Esophagus (tissue), 2 donors: Measurements from ENCODE around the gene TNFRSF4. TPM values are rescaled to one million over a fixed set of nuclear protein-coding genes. Genes with fewer than 3 reads are reported as not detected.
"Not testable (repeated sequence)": the region's sequence is repeated elsewhere in the genome, so short reads cannot be mapped to it uniquely, and the experiment has no call there.

Experiments
- H3K27ac ChIP-seq, 2 donors: one replicate each; pipeline ENCODE4 v1.5.1; 2013; ENCODE audit warnings: low read depth in 2 of 2, mild to moderate bottlenecking in 2 of 2, inconsistent platforms in 1 of 2, low read length in 1 of 2, moderate library complexity in 1 of 2
- H3K27me3 ChIP-seq, 2 donors: one replicate each; pipeline ENCODE4 v1.6.1; 2013; ENCODE audit warnings: low read length in 2 of 2, control low read depth in 1 of 2, mild to moderate bottlenecking in 1 of 2; ENCODE audit not compliant: insufficient read depth in 2 of 2, control insufficient read depth in 1 of 2
- H3K36me3 ChIP-seq, 2 donors: one replicate each; pipeline ENCODE4 v1.6.1; 2013; ENCODE audit warnings: low read length in 1 of 2; ENCODE audit not compliant: control insufficient read depth in 2 of 2, insufficient read depth in 2 of 2
- H3K4me1 ChIP-seq, 2 donors: one replicate each; pipeline ENCODE4 v1.6.1; 2013; ENCODE audit warnings: low read length in 1 of 2; ENCODE audit not compliant: control insufficient read depth in 2 of 2, insufficient read depth in 2 of 2
- H3K4me3 ChIP-seq, 2 donors: one replicate each; pipeline ENCODE4 v1.5.1; 2013; ENCODE audit warnings: low read length in 2 of 2, mild to moderate bottlenecking in 2 of 2, low read depth in 1 of 2, moderate library complexity in 1 of 2
- H3K9me3 ChIP-seq, 2 donors: one replicate each; pipeline ENCODE4 v1.6.1; 2013; ENCODE audit warnings: mild to moderate bottlenecking in 2 of 2, low read depth in 1 of 2, low read length in 1 of 2, moderate library complexity in 1 of 2; ENCODE audit not compliant: control insufficient read depth in 2 of 2, insufficient read depth in 1 of 2
- WGBS, 2 donors: extraction: QIAGEN DNeasy Blood & Tissue Kit; methylation state at CpG; one replicate each; pipeline ENCODE4 v1.1.7; 2013; 5-methylcytosine and 5-hydroxymethylcytosine counted together
- polyA plus RNA-seq, 2 donors: library from polyadenylated mRNA; stranded (reverse); fragments of 200-250 nt; gene quantifications; one replicate each; pipeline ENCODE4 v1.2.3, GENCODE V29; 2013
- donor health status: healthy with polysubstance abuse.
- donor health status: Bipolar disorder and iron deficiency.

The TNFRSF4 gene
- polyA plus RNA-seq, 2 donors = 0.73 to 1.1 TPM

DNA sequence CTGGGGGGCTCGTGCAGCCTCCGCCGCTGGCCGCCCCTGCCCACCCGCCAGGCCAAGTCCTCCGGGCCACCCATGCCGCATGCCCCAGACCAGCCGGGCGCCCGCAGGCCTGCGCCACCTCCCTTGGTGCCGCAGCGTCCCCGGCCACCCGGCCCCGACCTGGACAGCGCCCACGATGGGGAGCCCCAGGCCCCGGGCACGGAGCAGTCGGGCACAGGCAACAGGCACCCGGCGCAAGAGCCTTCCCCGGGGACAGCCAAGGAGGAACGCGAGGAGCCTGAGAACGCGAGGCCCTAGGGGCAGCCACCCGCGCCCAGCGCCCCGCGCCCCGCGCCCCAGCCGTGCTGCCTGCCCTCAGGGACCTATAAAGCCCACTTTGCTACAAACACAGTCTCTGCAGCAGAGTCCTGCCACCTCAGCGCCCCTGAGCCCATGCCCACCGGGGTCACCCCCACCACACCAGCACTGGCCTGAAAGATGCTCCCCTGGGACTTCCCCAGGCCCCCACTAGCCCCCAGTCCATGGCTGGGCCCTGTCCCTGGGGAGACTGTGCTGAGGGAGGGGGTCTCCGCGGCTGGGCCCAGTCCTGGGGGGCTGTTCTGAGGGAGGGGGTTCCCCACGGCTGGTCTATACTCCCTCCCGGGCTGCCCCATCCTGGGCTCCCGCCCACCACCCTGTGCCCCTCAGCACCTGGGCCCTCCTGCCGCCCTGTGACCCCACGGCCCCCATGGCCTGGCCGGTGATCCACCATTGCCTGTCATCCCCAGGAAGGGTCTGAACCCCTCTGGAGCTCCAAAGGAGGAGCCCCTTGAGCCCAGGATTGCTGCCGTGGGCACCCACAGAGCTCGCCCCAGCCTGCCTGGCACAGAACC is 16.2 kb downstream of the TNFRSF4 start:
- Histone ChIP-seq H3K27ac (no peak overlapping the region), H3K9me3 (no peaks in the 10 kb centered on the region), H3K27me3 (peaks cover 0 to 7% of the 10 kb centered on the region in 2 donors), H3K36me3 (no peaks in the 10 kb centered on the region), H3K4me3 (no peak overlapping the region), H3K4me1 (no peaks in the 10 kb centered on the region)
- WGBS, 2 donors = 91 to 93% methylated on average over 45 to 48 of the region's 48 CpGs

DNA sequence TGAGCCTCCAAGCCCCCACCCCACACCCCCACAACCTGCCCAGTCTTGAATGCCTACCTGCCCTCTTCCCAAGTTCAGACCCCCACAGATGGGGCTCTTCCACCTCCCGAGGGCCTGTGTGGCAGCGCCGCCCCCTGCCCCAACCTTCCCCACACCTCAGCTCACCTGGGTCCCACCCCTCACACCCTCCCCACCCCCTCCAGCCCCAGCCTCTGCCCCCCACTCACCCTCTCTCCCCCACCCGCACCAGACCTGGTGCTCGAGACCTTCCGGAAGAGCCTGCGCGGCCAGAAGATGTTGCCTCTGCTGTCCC is 16.8 kb downstream of the TNFRSF4 start:
- WGBS, 2 donors = 90 to 92% methylated on average over 8 of the region's 8 CpGs
- Histone ChIP-seq H3K27me3 (peaks cover 0 to 7% of the 10 kb centered on the region in 2 donors), H3K36me3 (no peaks in the 10 kb centered on the region), H3K4me1 (no peaks in the 10 kb centered on the region), H3K9me3 (no peaks in the 10 kb centered on the region), H3K27ac (no peak overlapping the region), H3K4me3 (no peak overlapping the region)

DNA sequence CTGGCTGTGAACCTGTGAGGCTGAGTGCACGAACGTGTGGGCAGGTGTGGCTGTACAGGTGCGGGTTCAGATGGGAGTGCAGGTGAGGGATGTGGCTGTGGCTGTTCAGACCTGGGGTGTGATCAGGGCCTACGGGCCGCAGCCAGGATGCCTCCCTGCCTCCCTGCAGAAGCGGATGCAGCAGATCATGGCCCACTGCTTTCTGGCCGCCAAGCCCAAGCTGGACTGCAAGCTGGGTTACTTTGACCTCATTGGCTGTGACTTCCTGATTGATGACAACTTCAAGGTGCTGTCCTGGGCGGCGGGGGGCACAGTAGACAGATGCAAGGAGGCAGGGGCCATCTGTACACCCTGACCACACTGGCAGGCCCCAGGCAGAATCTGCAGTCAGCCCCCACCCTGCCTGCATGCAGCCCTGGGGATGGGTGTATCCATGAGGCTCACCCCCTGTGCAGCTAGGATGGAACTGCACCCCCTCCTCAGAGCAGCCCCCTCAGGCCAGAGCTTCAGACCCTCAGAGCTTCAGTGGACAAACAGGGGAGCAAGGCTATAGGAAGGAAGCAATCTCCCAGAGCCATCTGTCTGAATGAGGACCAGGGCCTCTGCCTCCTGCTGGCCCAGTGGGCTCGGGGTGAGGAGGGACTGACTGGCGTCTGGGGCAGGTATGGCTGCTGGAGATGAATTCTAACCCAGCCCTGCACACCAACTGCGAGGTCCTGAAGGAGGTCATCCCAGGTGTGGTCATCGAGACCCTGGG is 17.3 kb downstream of the TNFRSF4 start:
- H3K36me3 ChIP-seq = no peaks in the 10 kb centered on the region
- peaks cover 0 to 7% of the 10 kb centered on the region in 2 donors for H3K27me3 ChIP-seq
- no peaks in the 10 kb centered on the region for H3K4me1 ChIP-seq
- no peak overlapping the region for H3K27ac ChIP-seq
- WGBS, 2 donors = 75 to 79% methylated on average over 13 of the region's 13 CpGs
- no peak overlapping the region for H3K4me3 ChIP-seq
- H3K9me3 ChIP-seq = no peaks in the 10 kb centered on the region

DNA sequence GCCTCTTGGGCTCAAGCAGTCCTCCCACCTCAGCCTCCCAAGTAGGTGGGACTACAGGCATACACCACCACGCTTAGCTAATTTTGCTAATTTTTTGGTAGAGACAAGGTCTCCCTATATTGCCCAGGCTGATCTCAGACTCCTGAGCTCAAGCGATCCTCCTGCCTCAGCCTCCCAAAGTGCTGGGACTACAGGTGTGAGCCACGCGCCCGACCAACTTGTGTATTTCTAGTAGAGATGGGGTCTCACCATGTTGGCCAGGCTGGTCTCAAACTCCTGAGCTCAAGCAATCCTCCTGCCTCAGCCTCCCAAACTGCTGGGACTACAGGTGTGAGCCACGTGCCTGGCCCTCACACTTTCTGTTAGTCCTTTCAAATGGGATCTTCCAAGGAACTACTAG is 18.2 kb downstream of the TNFRSF4 start:
- not testable (repeated sequence) for H3K9me3 ChIP-seq, H3K27ac ChIP-seq, H3K36me3 ChIP-seq, H3K4me3 ChIP-seq, H3K27me3 ChIP-seq, H3K4me1 ChIP-seq
- WGBS, 2 donors = 83 to 97% methylated on average over 6 of the region's 6 CpGs

DNA sequence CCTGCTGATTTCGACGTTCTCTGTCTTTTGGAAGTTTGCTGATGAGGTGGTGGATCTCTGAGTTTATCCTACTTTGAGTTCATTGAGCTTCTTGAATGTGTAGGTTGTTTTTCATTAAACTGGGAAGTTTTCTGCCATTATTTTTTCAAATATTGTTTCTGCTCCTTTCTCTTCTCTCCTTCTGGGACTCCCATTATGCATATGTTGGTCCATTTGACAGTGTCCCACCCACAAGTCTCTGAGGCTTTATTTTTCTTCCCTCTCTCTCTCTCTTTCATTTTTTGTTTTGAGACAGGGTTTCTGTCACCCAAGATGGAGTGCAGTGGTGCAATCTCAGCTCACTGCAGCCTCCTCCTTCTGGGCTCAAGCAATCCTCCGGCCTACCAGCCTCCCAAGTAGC is 19.2 kb downstream of the TNFRSF4 start:
- WGBS, 2 donors = 89 to 97% methylated on average over 3 of the region's 3 CpGs
- no peak overlapping the region for H3K27ac ChIP-seq
- no peak overlapping the region for H3K4me3 ChIP-seq
- H3K4me1 ChIP-seq = no peaks in the 10 kb centered on the region
- H3K36me3 ChIP-seq = no peaks in the 10 kb centered on the region
- no peaks in the 10 kb centered on the region for H3K9me3 ChIP-seq
- no peaks in the 10 kb centered on the region for H3K27me3 ChIP-seq

DNA sequence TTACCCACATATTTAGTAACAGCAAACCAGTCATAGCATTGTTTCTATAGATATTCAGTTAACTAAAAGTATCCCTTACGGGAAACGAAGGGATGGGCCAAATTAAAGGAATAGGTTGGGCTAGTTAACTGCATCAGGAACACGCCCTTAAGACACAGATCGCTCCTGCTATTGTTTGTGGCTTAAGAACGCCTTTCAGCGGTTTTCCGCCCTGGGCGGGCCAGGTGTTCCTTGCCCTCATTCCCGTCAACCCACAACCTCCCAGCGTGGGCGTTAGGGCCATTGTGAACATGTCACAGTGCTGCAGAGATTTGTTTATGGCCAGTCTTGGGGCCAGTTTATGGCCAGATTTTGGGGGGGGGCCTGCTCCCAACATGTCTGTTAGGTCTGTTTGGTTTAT is 22.2 kb downstream of the TNFRSF4 start:
- H3K4me3 ChIP-seq = no peak overlapping the region
- peak overlapping the region in 1 of 2 donors; percentile 78 for H3K27ac ChIP-seq
- H3K4me1 ChIP-seq = no peaks in the 10 kb centered on the region
- H3K27me3 ChIP-seq = no peaks in the 10 kb centered on the region
- WGBS, 2 donors = 77% methylated on average over 11 of the region's 11 CpGs
- H3K9me3 ChIP-seq = no peaks in the 10 kb centered on the region
- no peaks in the 10 kb centered on the region for H3K36me3 ChIP-seq

DNA sequence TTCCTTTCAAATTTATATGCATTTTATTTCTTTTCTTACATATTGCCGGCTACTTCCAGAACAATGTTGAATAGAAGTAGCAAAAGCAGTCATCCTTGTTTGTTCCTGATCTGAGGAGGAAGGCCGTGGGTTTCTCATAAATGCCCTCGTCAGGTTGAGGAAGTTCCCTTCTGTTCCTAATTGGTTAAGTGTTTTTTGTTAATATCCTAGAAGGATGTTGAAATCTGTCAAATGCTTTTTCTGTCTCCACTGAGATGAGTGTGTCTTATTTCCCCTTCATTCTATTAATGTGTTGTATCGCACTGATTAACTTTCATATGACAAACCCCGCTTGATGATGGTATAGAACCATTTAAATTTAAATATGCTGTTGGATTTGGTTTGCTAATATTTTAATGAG is 24.8 kb downstream of the TNFRSF4 start:
- no peak overlapping the region for H3K4me3 ChIP-seq
- 68 to 76% methylated on average over 5 of the region's 5 CpGs for WGBS, 2 donors
- H3K9me3 ChIP-seq = no peaks in the 10 kb centered on the region

DNA sequence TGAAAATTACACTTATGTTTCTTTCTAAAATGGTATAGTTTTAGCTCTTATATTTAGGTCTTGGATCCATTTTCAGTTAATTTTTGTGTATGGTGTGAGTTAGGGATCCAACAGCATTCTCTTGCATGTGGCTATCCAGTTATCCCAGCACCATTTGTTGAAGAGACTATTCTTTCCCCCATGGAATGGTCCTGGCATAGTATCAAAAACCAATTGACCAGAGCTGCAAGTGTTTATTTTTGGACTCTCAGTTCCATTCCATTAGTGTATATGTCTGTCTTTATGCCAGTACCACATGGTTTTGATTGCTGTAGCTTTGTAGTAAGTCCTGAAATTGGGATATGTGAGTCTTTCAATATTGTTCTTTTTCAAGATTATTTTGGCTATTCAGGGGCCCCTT is 26.0 kb downstream of the TNFRSF4 start:
- H3K27ac ChIP-seq = no peak overlapping the region
- no peaks in the 10 kb centered on the region for H3K9me3 ChIP-seq
- H3K4me1 ChIP-seq = no peaks in the 10 kb centered on the region
- no peak overlapping the region for H3K4me3 ChIP-seq
- no peaks in the 10 kb centered on the region for H3K27me3 ChIP-seq
- no peaks in the 10 kb centered on the region for H3K36me3 ChIP-seq

More for the DNA sequence above, 24.8 kb downstream of the TNFRSF4 start:
- Histone ChIP-seq H3K27ac (no peak overlapping the region), H3K4me1 (no peaks in the 10 kb centered on the region), H3K27me3 (no peaks in the 10 kb centered on the region), H3K36me3 (no peaks in the 10 kb centered on the region)

DNA sequence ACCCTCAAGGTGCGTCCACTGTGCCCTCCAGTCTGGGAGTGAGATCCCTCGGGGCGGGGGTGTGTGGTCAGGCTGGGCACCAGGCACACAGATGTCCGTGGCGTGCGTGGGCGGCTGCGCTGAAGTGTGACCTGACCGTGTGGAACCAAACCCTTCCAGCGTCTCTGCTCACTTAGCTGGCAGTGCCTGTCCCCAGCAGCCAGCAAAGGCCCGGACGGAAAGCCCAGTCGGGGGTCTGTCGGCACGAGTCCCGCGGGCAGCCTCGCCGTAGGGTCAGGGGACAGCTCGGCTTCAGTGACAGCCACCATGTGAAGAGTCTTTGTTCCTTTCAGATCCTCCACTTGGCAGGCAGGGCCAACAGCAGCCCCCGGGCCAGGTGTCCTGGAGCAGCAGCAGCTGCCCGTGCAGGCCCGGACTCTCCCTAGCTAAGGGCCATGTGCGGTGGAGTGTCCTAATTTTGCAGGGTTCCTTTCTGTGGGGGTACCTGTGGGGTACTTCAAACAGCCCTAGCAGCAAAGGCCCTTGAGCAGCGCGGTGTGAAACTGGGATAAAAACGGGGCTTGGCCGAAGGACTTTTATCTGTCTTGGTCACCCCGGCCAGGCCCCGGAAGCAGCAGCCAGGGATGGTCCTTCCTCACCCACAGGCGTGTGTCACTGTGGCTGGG is 28.7 kb downstream of the TNFRSF4 start:
- H3K4me1 ChIP-seq = no peaks in the 10 kb centered on the region
- H3K27me3 ChIP-seq = no peaks in the 10 kb centered on the region
- no peak overlapping the region for H3K4me3 ChIP-seq
- H3K27ac ChIP-seq = no peak overlapping the region
- H3K9me3 ChIP-seq = no peaks in the 10 kb centered on the region
- H3K36me3 ChIP-seq = no peaks in the 10 kb centered on the region
- WGBS, 2 donors = 85 to 90% methylated on average over 31 of the region's 31 CpGs
